Epithelial cell of prostate (primary cell): Measurements from ENCODE around the gene SMO.

Experiments used
- DNase-seq: peaks from one replicate; pipeline ENCODE4 v3.0.0-alpha.2; 2011; ENCODE audit warnings: low read depth, low spot score
- H3K27ac ChIP-seq: fragments of 450-650 bp; 2 replicates; pipeline ENCODE4 v1.5.1; 2017; ENCODE audit warnings: mild to moderate bottlenecking

Gene SMO

DNA sequence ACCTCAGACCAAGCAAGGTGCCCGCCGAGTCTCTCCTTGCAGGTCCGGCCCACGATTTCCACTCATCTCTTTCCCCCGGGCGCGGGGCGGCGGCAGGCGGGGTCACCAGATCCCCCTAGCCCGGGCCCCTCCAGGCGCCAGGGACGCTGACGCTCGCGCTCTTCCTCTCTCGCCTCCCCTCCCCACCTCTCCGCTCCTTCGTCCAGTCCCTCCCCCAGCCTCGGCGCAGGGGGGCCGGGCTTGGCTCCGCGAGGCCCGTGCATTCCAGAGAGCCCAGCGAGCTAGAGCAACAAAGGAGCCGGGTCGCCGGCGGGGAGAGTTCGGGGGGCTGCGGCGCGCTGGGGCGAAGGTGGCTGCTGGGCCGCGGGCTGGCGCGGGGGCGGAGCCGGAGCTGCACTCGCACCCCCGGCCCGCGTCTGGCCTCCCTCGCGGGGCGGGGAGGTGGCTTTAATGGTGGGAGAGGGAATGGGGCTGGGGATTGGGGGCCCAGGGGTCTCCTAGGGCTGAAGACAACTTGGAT, at the start of gene SMO:
TSS of gene SMO (plus strand) at position 262 of the 520 bp plus-strand sequence. CDS start 519 bp downstream, outside the sequence.
- no peak for DNase-seq
- H3K27ac ChIP-seq, result no peak within 1 kb of the TSS

DNA sequence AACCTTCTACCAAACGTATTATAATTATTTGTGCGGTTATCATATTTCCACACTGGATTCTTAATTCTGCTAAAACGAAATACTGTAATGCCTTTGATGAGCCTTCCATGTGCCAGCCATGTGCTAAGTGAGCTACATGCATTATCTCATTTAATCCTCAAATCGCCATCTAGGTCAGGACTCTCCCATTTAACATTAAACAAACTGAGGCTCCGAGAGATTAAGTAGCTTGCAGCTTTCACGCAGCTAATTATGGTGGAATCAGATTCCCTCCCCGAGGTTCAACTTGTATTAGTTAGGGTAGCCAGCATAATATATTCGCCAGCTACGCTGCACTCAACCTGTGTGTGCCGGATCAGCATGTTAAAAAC, 44.7 kb upstream of the SMO start:
- DNase-seq, result no peak
- H3K27ac ChIP-seq, result no peak overlapping the region

DNA sequence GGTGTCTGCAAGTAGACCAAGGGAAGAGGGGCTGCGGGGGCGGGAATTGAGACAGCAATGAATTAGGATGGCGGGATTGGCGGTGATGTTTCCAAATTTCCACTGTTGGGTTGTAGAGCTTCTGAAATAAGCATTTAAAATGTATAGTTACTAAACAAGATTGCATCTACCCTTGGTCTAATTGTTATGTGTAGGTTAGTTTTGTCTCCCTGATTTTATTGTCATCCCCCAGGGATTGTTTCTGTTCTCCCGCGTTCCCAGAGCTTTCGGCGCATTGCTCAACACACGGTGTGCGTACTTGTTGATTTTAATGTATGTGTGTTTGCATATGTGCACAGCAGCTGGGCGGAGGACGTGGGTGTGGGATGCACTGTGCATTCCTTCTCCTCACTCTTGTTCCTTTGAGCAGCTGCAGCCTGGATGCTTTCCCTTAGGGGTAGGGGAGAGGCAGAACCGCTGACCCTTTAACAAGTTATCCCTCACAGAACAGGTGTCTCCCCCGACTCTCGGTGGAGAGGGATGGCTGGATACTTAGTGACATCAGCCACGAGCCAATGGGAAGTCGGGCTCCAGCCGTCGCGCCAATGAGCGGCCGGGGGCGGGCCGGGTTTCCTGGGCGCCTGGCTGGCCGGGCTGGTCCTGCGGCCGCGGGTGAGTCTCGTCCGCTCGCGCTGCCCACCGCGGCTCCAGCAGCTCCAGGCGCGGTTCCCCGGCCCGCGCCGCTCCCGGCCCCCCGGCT, 44.2 kb upstream of the SMO start, which contains the start of gene TSPAN33:
TSS of gene TSPAN33 (plus strand) at position 613 of the 739 bp plus-strand sequence. CDS start 274 bp downstream, outside the sequence.
- H3K27ac ChIP-seq, result no peak within 1 kb of the TSS
- no peak for DNase-seq

DNA sequence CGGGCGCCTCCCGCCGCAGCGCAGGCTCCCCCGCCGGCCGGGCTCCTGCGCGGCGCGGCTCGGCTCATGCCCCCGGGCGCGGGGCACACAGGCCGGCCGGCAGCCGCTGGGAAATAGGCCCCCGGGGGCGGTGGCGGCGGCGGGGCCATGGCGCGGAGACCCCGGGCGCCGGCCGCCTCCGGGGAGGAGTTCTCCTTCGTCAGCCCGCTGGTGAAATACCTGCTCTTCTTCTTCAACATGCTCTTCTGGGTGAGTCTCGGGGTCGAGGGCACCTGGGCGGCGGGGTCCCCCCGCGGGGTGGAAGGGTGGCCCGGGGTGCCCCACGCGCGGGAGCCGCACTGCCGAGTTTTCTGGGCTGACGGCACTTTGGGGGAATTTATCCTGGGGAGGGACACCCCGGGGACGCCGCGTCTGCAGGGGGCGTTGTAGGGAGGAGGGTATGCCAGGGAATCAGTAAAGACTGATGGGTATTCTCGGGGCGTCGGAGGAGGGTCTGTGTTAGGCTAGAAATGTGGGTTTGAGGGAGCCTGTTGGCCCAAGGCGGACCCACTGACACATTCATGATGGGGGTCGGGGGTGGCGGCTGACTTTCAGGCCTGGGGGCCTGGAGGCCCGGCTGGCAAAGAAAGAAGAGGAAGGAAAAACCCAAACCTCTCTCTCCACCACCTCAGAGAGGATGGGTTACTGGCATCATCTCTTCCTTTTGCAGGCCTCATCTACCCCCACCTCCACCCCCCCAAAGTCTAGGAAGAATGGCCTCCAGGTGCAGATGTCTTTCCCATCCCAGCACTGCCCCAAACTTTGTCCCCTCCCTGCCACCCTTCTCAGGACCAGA, 43.4 kb upstream of the SMO start:
- DNase-seq, result no peak
- H3K27ac ChIP-seq, result no peak overlapping the region

DNA sequence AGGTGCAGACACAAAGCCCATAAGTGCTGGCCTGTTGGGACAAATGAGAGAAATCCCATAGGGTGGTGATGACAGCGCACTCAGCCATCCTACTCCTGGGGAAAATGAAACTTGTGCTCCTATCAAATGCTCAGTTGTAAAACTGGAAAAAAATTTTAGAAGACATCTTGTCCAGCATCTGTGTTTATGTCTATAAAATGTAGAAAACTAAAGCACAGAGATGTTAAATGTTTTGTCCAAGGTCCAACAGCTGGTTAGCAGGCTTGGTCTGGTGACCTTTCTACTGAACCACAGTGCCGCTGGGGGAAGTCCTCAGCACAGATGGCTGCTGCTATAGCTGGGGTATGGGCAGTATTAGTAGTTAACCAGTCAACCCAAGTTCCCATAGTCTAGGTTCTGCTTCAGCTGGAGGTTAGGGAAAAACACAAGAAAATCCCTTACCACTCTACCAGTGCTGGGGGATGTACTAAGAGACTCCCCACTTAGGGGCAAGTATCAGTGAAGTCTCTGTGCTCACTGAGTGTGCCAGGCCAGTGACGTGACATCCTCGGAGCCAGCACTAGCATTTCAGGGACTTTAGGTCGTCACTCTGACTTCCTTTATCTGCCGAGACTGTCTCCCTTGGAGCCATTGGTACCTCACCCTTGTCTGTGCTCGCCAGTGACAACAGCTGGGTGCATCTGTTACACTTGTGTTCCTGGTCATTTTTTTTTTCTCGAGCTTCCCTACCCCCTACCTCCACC, 42.0 kb upstream of the SMO start:
- H3K27ac ChIP-seq, result no peak overlapping the region
- no peak for DNase-seq

DNA sequence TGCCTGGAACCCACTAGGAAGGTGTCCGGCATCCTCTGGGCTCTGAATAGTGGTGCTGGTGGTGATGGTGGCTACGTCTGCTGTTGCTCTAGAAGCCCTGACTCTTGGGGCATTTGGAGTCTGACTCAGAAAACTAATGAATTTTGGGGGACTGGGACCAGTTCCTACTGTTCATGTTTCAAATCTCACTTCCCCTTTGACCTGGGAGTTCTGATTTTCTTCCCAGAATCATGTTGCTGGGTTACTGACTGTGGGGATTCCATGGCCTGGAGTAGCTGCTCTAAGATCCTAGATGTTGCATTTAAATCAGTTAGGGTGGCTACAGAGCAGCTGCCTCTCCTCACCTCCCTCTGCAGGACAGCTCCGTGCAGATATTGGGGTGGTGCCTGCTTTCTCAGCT, 40.7 kb upstream of the SMO start:
- no peak for DNase-seq
- H3K27ac ChIP-seq, result no peak overlapping the region

DNA sequence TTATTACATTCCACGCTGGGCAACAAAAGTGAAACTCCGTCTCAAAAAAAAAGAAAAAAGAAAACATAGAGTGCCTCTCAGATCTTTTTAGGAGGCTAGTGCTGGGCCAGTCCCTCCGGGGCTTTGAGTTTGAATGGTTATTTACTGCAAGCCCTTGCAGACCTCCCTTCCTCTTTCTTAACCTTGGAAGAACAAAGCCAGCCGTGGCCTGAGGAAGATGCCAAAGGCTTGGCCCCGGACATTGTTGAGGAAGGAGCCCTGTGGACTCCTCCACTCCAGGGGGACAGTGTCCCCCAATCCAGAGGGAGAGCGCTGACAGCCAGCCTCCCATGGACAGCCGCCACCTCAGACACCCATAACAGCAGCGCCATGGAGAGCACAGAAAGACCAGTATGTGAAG, 38.9 kb upstream of the SMO start:
- no peak overlapping the region for H3K27ac ChIP-seq
- DNase-seq, result no peak

DNA sequence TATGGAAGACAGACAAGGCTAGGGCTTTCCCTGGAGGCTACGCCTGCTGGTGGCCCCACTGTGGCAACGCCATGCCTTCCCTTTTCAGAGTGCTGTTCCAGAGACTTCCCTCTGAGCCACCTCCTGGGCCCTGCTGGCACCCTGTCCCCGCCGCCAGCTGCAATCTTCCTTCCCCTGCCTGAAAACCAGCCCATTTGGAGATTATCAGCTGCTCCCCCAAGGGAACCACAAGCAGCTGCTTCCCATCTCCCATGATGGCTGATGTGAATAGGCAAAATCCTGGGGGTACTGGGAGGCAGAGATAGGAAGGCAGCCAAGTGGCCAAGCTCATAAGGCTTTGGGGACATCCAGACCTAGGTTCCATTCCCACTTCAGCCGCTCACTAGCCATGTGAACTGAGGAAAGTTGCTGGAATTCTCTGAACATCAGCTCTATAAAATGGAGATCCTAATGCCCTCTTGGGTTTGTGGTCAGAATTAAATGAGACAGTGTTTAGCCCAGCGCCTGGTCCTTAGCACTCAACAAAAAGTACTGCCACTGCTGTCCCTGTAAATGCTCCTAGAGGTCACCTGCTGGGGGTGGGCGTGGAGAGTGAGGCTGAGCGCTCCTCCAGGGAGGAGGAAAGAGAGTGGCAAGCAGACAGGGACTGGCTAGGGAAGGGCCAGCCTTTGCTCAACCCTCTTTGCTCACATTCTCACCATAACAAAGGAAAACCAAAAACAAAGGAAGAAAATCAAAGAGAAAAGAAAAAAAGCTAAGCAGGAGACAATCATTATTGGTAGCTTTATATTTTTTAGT, 38.0 kb upstream of the SMO start:
- no peak overlapping the region for H3K27ac ChIP-seq
- DNase-seq, result no peak

DNA sequence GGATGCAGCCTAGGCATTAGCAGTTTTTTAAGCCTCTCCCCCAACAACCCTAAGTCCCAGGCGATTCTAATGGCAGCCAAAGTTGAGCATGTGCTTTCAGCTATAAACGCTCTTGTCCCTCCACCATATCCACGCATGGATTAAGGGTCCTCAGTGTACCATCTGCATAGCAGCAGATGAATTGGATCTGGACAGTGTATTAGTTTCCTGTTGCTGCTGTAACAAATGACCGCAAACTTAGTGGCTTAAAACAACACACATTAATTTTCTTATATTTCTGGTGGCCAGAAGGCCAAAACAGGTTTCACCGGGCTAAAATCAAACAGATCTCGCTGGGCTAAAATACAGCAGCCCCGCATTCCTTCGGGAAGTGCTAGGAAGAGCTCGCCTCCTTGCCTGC, 30.8 kb upstream of the SMO start:
- DNase-seq, result no peak

DNA sequence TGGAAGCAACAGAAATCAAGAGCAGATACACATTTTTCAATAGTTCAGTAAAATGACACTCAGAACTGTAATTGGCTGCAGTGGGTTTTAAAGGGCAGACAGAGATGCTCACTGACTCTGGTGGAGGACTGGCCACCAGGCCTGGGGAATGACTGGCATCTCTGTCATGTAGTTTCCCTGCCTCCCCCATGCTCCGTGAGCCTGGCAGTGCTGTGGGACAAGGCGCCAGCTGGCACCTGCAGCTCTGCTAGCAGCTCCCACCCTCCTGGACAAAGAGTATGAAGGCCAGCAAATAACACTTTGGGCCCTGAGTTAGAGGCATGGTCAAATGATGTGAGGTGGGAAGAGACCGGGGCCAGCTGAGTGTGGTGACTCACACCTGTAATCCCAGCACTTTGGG, 28.9 kb upstream of the SMO start:
- no peak overlapping the region for H3K27ac ChIP-seq
- no peak for DNase-seq

More for the DNA sequence above, 30.8 kb upstream of the SMO start:
- H3K27ac ChIP-seq, result no peak overlapping the region

DNA sequence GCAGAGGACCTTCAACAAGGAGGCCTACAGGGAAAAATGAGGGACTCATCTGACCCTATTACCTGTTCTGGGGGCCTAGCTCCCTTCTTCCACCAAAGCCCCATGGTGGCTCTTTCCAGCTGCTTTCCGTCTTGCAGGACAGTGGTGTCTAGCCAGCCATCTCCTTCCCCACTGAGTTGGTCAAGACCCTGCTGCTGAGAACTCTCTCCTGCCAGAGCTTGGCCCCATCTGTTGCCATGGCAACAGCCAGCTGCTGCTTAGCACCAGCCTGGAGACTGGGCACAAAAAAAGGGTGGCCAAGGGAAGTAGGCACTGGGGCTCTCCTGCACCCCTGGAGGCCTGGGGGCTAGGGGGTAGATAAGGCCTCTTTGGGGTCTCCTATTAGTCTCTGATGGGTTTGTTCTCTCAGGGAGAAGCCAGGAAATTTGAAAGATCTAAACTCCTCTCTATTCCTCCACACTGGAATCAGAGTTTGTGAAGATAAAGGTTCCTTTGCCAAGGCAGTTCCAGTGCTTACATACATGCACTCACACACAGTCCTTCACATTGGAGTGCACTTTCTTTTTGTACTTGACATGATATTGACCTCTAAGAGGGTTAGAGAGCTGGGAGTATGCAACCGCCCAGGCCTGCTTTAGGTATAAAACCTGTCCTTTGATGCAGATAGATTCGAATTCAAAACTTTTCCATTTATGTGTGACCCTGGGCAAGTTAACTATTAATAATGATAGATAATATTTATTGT, 28.1 kb upstream of the SMO start:
- DNase-seq, result no peak
- no peak overlapping the region for H3K27ac ChIP-seq

DNA sequence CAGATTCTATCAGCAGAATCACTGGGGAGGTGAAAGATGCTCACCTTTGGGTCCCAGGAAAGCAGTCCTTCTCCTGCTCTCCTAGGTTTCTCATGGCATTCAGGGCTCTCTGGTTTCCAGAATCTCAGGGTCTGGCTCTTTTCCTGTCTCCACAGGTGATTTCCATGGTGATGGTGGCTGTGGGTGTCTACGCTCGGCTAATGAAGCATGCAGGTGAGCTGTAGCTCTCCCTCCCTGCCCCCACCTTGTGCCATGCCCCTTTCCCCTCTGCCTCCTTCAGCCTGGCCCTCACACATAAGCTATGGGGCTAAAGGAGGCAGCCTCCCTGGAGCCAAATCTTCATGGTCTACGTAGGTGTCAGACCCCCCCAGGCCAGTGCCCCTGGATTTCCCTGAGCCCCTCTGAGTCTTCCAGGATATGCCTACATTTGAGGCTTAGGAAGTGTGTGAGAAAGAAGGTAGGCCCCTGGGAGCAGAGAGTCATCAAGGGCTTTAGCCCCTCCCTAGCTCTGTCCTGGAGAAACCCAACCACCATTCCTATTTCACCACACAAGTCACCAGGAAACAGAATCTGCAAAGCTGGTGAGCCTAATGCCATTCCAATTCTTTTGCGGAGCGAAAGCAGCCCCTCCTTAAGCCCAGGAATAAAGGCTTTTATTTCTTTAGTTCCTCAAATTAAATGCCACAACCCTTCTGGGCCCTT, 26.8 kb upstream of the SMO start:
- no peak overlapping the region for H3K27ac ChIP-seq
- DNase-seq, result no peak

DNA sequence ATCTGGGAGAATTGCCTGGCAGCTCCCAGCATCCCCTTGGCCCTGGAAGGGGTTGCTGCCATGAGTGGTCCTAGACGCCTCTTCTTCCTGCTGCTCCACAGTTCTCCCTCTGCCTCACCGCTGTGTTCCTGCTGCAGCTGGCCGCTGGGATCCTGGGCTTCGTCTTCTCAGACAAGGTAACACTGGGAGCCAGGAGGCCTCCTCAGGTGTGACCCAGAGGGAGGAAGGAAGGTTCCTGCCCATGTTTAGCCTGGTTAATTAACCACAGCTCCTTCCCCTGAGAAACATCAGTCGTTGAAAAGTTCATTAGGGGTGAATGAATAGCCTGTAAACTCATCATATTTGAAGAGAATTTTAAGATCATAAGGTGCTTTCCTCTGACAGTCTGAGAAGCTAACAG, 25.7 kb upstream of the SMO start:
- DNase-seq, result no peak
- no peak overlapping the region for H3K27ac ChIP-seq

DNA sequence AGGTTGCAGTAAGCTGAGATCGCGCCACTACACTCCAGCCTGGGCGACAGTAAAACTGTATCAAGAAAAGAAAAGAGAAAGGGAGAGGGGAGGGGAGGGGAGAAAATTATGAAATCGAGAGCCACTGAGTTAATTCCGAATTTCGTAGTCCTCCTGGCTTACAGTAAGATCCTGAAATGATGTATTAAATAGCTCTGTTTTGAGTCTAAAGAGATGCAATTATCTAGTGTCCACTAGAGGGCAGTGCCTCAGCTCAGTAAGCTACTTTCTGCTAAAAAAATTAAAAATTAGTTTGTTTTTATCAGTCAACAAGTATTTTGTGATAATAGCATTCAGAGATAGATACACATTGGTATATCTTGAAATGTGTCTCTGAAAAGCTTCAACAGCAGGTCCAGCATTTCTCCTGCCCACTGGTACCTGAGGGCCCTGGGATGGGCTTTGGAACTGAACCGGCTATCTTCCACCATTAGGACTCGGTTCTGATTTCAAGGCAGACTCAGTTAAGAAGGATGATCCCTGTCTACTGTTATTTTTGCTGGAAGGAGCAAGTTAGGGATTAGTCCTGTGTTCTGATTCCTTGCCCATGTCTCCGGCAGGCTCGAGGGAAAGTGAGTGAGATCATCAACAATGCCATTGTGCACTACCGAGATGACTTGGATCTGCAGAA, 24.4 kb upstream of the SMO start:
- no peak overlapping the region for H3K27ac ChIP-seq
- no peak for DNase-seq

DNA sequence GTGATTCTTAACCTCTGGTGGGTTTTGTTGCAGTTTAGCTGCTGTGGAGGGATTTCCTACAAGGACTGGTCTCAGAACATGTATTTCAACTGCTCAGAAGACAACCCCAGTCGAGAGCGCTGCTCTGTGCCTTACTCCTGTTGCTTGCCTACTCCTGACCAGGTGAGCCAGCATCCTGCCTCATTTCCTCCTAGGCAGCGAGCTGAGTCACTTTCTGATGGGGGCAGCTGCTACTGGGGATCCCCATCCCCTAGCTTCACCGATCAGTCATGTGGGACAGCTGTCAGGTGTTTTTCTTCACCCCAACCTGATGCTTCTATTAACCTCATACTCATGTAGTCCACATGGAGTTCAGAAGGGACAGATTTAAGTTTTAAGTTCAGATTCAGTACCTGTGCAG, 21.7 kb upstream of the SMO start:
- no peak for DNase-seq
- H3K27ac ChIP-seq, result no peak overlapping the region

DNA sequence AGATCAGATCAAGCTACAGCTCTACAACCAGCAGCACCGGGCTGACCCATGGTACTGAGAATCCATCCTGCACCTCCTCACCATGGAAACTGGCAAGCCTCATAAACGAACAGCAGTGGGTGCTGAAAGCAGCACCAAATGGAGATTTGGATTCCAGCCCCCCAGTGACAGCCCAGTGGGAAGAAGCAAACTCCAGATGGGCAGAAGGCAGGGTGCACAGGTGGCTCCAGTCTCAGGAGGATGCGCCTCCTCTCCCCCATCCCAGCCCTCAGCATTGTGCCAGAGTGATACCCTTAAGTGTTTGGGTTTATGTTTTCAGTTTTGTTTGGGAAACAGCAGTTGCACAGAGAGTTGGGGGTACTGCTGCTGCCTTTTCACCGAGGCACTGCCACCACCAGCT, 20.6 kb upstream of the SMO start:
- no peak for DNase-seq
- H3K27ac ChIP-seq, result no peak overlapping the region

DNA sequence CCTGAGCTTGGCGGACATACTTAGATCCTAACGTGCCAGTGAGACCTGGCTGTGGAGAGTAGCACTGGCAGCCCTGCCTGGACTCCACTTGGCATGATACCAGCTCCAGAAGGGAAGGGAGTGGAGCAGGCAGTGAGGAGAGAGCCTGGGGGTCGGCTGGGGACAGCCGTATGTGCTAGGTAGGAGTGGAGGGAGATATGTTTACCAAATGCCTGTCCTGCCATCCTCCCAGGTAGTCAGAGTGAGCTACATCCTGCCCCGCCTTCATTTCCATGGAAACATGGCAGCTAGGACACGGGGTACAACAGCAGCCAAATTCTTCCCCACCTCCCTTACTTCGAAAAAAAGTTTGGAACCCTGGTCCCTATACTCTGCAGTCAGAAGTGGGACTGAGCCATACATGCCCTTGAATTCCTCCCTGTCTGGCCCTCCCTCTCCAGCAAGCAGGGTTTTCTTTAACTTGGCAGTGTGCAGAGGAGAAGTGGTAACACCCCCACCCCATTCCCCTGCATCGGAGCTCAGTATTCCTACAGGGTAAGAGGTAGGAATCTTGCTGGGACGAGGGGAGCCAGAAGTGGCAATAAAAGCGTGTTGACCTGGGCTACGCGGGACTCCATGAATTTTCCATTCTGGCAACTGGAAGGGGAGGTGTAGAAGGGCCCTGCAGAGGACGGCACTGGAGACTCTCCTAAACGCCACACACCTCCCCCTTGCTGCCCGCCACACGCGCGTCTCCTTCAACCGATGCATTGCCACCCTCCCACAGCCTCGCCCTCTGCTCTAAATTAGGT, 20.0 kb upstream of the SMO start:
- no peak for DNase-seq

More for the DNA sequence above, 20.0 kb upstream of the SMO start:
- H3K27ac ChIP-seq, result no peak overlapping the region
